ENCODE results near the gene FGGY.

Gene FGGY

GRCh38 chr1:59333626-59334277 lies 36.9 kb downstream of the FGGY start:
- Histone ChIP-seq H3K36me3 (ENCODE audit: low read length) (no peaks in the 10 kb centered on the region), H3F3A (ENCODE audit: insufficient read depth) (no peaks in the 10 kb centered on the region), H3K9ac (ENCODE audit: low read length) (no peak overlapping the region), H3K9me3 (ENCODE audit: insufficient read depth, low read length) (no peaks in the 10 kb centered on the region), H2AFZ (ENCODE audit: low read depth, low read length, severe bottlenecking) (no peak overlapping the region), H4K20me1 (ENCODE audit: low read depth, low read length) (no peaks in the 10 kb centered on the region), H3K27ac (ENCODE audit: low read depth, low read length) (no peak overlapping the region), H3K4me2 (ENCODE audit: low read depth, low read length, poor library complexity, severe bottlenecking) (no peak overlapping the region), H3K4me3 (ENCODE audit: insufficient read depth, low read length, poor library complexity, severe bottlenecking) (no peak overlapping the region), H3K9me2 (replicated peaks; ENCODE audit: insufficient read depth, low read length) (no peaks in the 10 kb centered on the region), H3K79me2 (ENCODE audit: insufficient read depth, low read length) (no peaks in the 10 kb centered on the region), H3K27me3 (ENCODE audit: low read length) (no peaks in the 10 kb centered on the region)
- no peak for TF ChIP-seq CTCF (IDR thresholded peaks at IDR 0.05; ENCODE audit: insufficient read depth, low read length, poor library complexity, severe bottlenecking)
- TF ChIP-seq EZH2phosphoT487 (conservative IDR thresholded peaks at IDR 0.05; ENCODE audit: low read length): no peak

DNA sequence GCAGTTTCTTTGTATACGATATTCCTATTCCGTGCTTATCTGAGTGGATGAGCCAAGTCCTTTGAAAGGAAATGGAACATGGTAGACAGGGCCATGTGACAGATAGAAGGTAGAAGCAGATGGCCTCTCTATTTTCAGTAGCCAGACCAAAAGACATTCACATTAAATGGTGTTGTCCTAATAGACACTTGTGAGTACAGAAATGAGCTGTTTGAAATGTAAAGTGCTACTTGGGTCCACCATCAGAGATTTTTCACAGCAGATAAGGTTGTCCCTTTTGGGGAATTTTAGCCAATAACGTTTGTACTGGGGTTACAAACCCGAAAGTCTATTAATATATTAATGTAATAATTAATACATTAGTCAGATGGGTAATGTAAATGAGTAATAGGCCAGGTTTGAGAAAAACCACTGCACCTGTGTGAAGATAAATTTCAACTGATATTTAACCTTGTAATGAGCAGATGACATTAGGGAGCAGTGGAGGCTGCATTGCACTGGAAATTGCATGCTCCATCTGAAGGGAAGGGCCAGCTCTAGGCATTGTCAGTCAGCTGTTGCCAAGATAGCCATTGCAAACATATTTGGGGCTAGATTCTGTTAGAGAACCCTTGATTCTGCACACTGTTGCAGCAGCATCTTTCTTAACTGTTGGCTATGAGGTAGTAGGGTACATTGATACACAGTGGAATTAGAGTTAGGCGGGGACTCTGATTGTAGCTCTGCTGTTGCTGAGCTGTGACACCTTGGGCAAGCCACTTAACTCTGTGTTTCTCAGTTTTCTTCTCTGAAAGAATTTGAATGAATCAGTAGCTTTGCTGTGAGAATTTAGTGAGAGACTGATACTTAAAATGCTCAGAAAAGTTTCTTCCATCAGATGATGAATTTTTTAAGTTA lies 43.8 kb downstream of the FGGY start:
- Histone ChIP-seq H3K36me3 (ENCODE audit: low read length) (no peaks in the 10 kb centered on the region), H3K9ac (ENCODE audit: low read length) (no peak overlapping the region), H3K79me2 (ENCODE audit: insufficient read depth, low read length) (no peaks in the 10 kb centered on the region), H2AFZ (ENCODE audit: low read depth, low read length, severe bottlenecking) (no peak overlapping the region), H3K27ac (ENCODE audit: low read depth, low read length) (no peak overlapping the region), H3F3A (ENCODE audit: insufficient read depth) (no peaks in the 10 kb centered on the region), H3K4me3 (ENCODE audit: insufficient read depth, low read length, poor library complexity, severe bottlenecking) (no peak overlapping the region), H3K4me2 (ENCODE audit: low read depth, low read length, poor library complexity, severe bottlenecking) (no peak overlapping the region), H3K27me3 (ENCODE audit: low read length) (no peaks in the 10 kb centered on the region), H3K9me2 (replicated peaks; ENCODE audit: insufficient read depth, low read length) (no peaks in the 10 kb centered on the region), H3K9me3 (ENCODE audit: insufficient read depth, low read length) (no peaks in the 10 kb centered on the region), H4K20me1 (ENCODE audit: low read depth, low read length) (no peaks in the 10 kb centered on the region)
- no peak for TF ChIP-seq CTCF (IDR thresholded peaks at IDR 0.05; ENCODE audit: insufficient read depth, low read length, poor library complexity, severe bottlenecking)
- TF ChIP-seq EZH2phosphoT487 (conservative IDR thresholded peaks at IDR 0.05; ENCODE audit: low read length): no peak

DNA sequence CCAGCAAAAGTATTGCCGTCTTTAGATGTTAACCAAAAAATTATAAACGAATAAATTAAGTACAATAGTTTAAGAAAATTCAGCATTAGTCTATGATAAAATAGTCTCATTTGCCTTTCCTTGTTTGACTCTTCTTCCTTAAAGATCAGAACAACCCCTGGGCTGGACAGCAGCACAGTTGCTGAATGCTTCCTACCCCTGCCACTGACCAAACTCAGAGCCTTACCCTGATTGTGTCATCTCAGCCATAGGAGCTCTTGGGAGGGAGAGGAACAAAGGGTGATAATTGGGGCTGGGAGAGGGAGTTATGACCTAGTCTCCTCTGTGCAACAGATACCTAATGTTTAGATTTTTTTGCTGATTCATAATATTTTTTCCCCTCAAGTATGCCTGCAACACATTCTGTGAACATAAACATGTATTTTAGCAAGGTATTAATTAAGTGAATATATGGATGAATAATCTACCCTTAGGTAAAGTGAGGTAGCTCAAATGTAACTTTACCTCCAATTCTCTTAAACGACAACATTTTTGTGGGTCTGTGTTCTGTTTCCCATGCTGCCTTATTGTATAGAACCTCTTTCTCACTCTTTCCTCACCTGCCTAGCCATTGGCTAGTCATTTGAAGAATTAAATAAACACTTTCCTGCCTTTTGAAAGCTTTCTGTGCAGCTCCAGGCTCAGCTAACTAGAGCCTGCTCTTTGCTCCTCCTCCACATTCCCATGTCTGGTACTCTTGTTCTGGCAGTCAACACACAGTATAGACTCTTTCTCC lies 46.1 kb downstream of the FGGY start:
- Histone ChIP-seq H4K20me1 (ENCODE audit: low read depth, low read length) (no peaks in the 10 kb centered on the region), H3F3A (ENCODE audit: insufficient read depth) (no peaks in the 10 kb centered on the region), H3K36me3 (ENCODE audit: low read length) (no peaks in the 10 kb centered on the region), H3K9ac (ENCODE audit: low read length) (no peak overlapping the region), H3K27ac (ENCODE audit: low read depth, low read length) (no peak overlapping the region), H3K79me2 (ENCODE audit: insufficient read depth, low read length) (no peaks in the 10 kb centered on the region), H3K4me2 (ENCODE audit: low read depth, low read length, poor library complexity, severe bottlenecking) (no peak overlapping the region), H3K9me2 (replicated peaks; ENCODE audit: insufficient read depth, low read length) (no peaks in the 10 kb centered on the region), H3K27me3 (ENCODE audit: low read length) (no peaks in the 10 kb centered on the region), H3K4me3 (ENCODE audit: insufficient read depth, low read length, poor library complexity, severe bottlenecking) (no peak overlapping the region), H2AFZ (ENCODE audit: low read depth, low read length, severe bottlenecking) (no peak overlapping the region), H3K9me3 (ENCODE audit: insufficient read depth, low read length) (no peaks in the 10 kb centered on the region)
- TF ChIP-seq CTCF (IDR thresholded peaks at IDR 0.05; ENCODE audit: insufficient read depth, low read length, poor library complexity, severe bottlenecking) (no peak), EZH2phosphoT487 (conservative IDR thresholded peaks at IDR 0.05; ENCODE audit: low read length) (no peak)
